Upper lobe of left lung (tissue), 6 donors: ENCODE data around the gene ANKRD63. TPM values are rescaled to one million over a fixed set of nuclear protein-coding genes. Genes with fewer than 3 reads are reported as not detected.

Experiments
- ATAC-seq, 2 donors: fragments of 200-7000 bp; cut with Tn5 transposase; one replicate each; pipeline ENCODE4 v1.9.1; 2022; ENCODE audit warnings: mild to moderate bottlenecking in 2 of 2, moderate library complexity in 2 of 2; ENCODE audit not compliant: low FRiP score in 2 of 2
- DNase-seq, 2 donors: peaks; one replicate each; pipeline ENCODE4 v3.0.0-alpha.2; 2019 to 2020
- H3K27ac ChIP-seq, 4 donors: fragments of 200-600 bp; sonication (generic); one replicate each; pipeline ENCODE4 v1.5.1; 2016 to 2019
- H3K27me3 ChIP-seq, 4 donors: fragments of 200-600 bp; sonication (generic); one replicate each; pipeline ENCODE4 v1.5.1; 2017 to 2019
- H3K36me3 ChIP-seq, 4 donors: fragments of 200-600 bp; sonication (generic); one replicate each; pipeline ENCODE4 v1.5.1; 2016 to 2019
- H3K4me1 ChIP-seq, 4 donors: fragments of 200-600 bp; sonication (generic); one replicate each; pipeline ENCODE4 v1.5.1; 2018 to 2019
- H3K4me3 ChIP-seq, 4 donors: fragments of 200-600 bp; sonication (generic); one replicate each; pipeline ENCODE4 v1.5.1; 2017 to 2019; ENCODE audit warnings: mild to moderate bottlenecking in 2 of 4, moderate library complexity in 1 of 4
- H3K9me3 ChIP-seq, 4 donors: fragments of 200-600 bp; sonication (generic); one replicate each; pipeline ENCODE4 v1.5.1; 2018 to 2019
- CTCF ChIP-seq, 6 experiments: fragments of 450-650 bp in 4 of 6; fragments of 200-600 bp in 2 of 6; sonication (generic) in 2 of 6; IDR thresholded peaks; one replicate each; pipeline ENCODE4 v1.5.1; 2016 to 2019; ENCODE audit warnings: antibody characterized with exemption in 6 of 6
- EP300 ChIP-seq, 4 donors: sonication (generic); formaldehyde crosslinking; IDR thresholded peaks; one replicate each; pipeline ENCODE4 v1.5.1; 2017; ENCODE audit warnings: antibody characterized with exemption in 4 of 4, control low read depth in 2 of 4
- POLR2A ChIP-seq, 4 donors: fragments of 450-650 bp; IDR thresholded peaks; one replicate each; pipeline ENCODE4 v1.5.1; 2016 to 2017; ENCODE audit warnings: antibody characterized with exemption in 4 of 4, mild to moderate bottlenecking in 2 of 4
- POLR2AphosphoS5 ChIP-seq, 2 donors: sonication (generic); formaldehyde crosslinking; IDR thresholded peaks; one replicate each; pipeline ENCODE4 v1.5.1; 2017; ENCODE audit warnings: antibody characterized with exemption in 2 of 2
- WGBS, 2 donors: methylation state at CpG; one replicate each; pipeline ENCODE4 v1.1.5; 2017 to 2018; 5-methylcytosine and 5-hydroxymethylcytosine counted together
- total RNA-seq, 6 donors: library from RNA; depleted of rRNA in 4 of 6; stranded (reverse); fragments of >200 nt in 4 of 6; gene quantifications; one replicate each; pipeline versions ENCODE4 v1.1.0 to v1.2.1, GENCODE V29; 2016 to 2021
- donor health status: DM: no; HTN: no; CAD: no; lungs with moderate emphysema.
- donor health status: DM: no; HTN: yes; CAD: no; lungs with severe emphysema.

Gene ANKRD63
- total RNA-seq, 6 donors from 2014 or later, result 5.2 TPM; not detected in 5

- DNase-seq, result no peak
Observed at GRCh38 chr15:40297356-40297755, 14.5 kb upstream of the ANKRD63 start.

GRCh38 chr15:40296561-40297230, 13.8 kb upstream of the ANKRD63 start:
- TF ChIP-seq EP300 (IDR thresholded peaks at IDR 0.05) (no peak), POLR2A (IDR thresholded peaks at IDR 0.05) (no peak), POLR2AphosphoS5 (IDR thresholded peaks at IDR 0.05) (no peak), CTCF (IDR thresholded peaks at IDR 0.05) (no peak)
- 87 to 93% methylated on average over 4 to 5 of the region's 5 CpGs for WGBS, 2 donors
- ATAC-seq, result no peak
- peaks cover 0 to 11% (median 5%) of the 10 kb centered on the region in 4 donors for H3K36me3 ChIP-seq
- H3K4me3 ChIP-seq, result no peak overlapping the region
- no peaks in the 10 kb centered on the region for H3K9me3 ChIP-seq
- H3K4me1 ChIP-seq, result peaks cover 0 to 1% (median under 1%) of the 10 kb centered on the region in 4 donors
- DNase-seq, result no peak
- no peak overlapping the region for H3K27ac ChIP-seq
- H3K27me3 ChIP-seq, result no peaks in the 10 kb centered on the region

More at GRCh38 chr15:40297356-40297755, 14.5 kb upstream of the ANKRD63 start:
- no peaks in the 10 kb centered on the region for H3K9me3 ChIP-seq
- TF ChIP-seq POLR2A (IDR thresholded peaks at IDR 0.05) (no peak), CTCF (IDR thresholded peaks at IDR 0.05) (no peak), POLR2AphosphoS5 (IDR thresholded peaks at IDR 0.05) (no peak), EP300 (IDR thresholded peaks at IDR 0.05) (no peak)
- no peak overlapping the region for H3K27ac ChIP-seq
- H3K36me3 ChIP-seq, result peaks cover 0 to 12% (median 3%) of the 10 kb centered on the region in 4 donors
- no peaks in the 10 kb centered on the region for H3K27me3 ChIP-seq
- no peak for ATAC-seq
- no peak overlapping the region for H3K4me3 ChIP-seq
- 93% methylated on average over 8 to 10 of the region's 10 CpGs for WGBS, 2 donors
- H3K4me1 ChIP-seq, result no peaks in the 10 kb centered on the region

GRCh38 chr15:40295877-40296560, 13.2 kb upstream of the ANKRD63 start:
- no peak overlapping the region for H3K27ac ChIP-seq
- H3K36me3 ChIP-seq, result peaks cover 0 to 15% (median 5%) of the 10 kb centered on the region in 4 donors
- peaks cover under 1 to 8% (median 7%) of the 10 kb centered on the region in 4 donors for H3K4me1 ChIP-seq
- TF ChIP-seq CTCF (IDR thresholded peaks at IDR 0.05), result no peak
- no peak for TF ChIP-seq POLR2AphosphoS5 (IDR thresholded peaks at IDR 0.05)
- TF ChIP-seq EP300 (IDR thresholded peaks at IDR 0.05), result no peak
- TF ChIP-seq POLR2A (IDR thresholded peaks at IDR 0.05), result no peak
- WGBS, 2 donors, result 55 to 65% methylated on average over 9 to 12 of the region's 12 CpGs
- H3K4me3 ChIP-seq, result no peak overlapping the region
- H3K27me3 ChIP-seq, result no peaks in the 10 kb centered on the region
- DNase-seq (no peak), ATAC-seq (no peak)
- no peaks in the 10 kb centered on the region for H3K9me3 ChIP-seq

GRCh38 chr15:40295297-40295696, 12.4 kb upstream of the ANKRD63 start:
- no peak overlapping the region for H3K4me3 ChIP-seq
- peaks cover 0 to 18% (median 5%) of the 10 kb centered on the region in 4 donors for H3K36me3 ChIP-seq
- H3K4me1 ChIP-seq, result peaks cover 2 to 15% (median 14%) of the 10 kb centered on the region in 4 donors
- no peak for DNase-seq
- no peaks in the 10 kb centered on the region for H3K9me3 ChIP-seq
- WGBS, 2 donors, result 92 to 100% methylated on average over 1 of the region's 1 CpG
- no peak for TF ChIP-seq CTCF (IDR thresholded peaks at IDR 0.05)
- TF ChIP-seq POLR2A (IDR thresholded peaks at IDR 0.05), result no peak
- no peak for TF ChIP-seq POLR2AphosphoS5 (IDR thresholded peaks at IDR 0.05)
- TF ChIP-seq EP300 (IDR thresholded peaks at IDR 0.05), result no peak
- H3K27me3 ChIP-seq, result no peaks in the 10 kb centered on the region
- no peak overlapping the region for H3K27ac ChIP-seq
- ATAC-seq, result no peak
